ENCODE data around the gene SOX6. TPM values are rescaled to one million over a fixed set of nuclear protein-coding genes. Genes with fewer than 3 reads are reported as not detected.
"Not testable (repeated sequence)": the region's sequence is repeated elsewhere in the genome, so short reads cannot be mapped to it uniquely, and the experiment has no call there.

SOX6 gene
- total RNA-seq, 8 experiments from 2014 or later: 0.92 to 25.7 (median 3.6) TPM

GRCh38 chr11:15929371-15929901, 426.9 kb downstream of the SOX6 start:
- WGBS, 10 experiments: 0 to 50% methylated on average over 1 of the region's 3 CpGs; no CpG with 5 or more reads in 8 of the 10 experiments
- in situ Hi-C loops (cut with MboI; ENCODE audit: low pct_unique_long_range_greater_than_20kb in 2 of 9, low sequenced_read_pairs in 9 of 9, unreplicated experiment in 9 of 9): no loop called here
- ATAC-seq (replicated peaks in 6 of 8): peak in 2 of 8 experiments; percentile 74 to 85

DNA sequence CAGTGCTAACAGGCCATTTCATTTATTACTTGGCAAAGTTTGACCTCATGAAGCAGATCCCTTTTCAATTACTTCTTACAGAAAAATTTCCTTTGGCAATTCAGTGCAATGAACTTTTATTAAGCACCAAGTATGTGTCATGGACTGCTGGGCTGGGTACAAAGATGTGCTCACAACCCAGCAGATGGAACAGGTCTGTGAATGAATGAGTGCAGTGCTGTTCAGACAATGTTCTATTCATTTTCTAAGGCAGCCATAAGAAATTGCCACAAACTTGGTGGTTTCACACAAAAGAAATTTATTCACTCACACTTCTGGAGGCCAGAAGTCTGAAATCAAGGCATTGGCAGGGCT, 428.5 kb downstream of the SOX6 start:
- Histone ChIP-seq H3K4me1 (replicated peaks in 1 of 2) (peaks cover 0 to 5% of the 10 kb centered on the region in 2 donors), H3K27ac (no peak overlapping the region), H3K4me3 (no peak overlapping the region)
- no peak for ATAC-seq (replicated peaks in 6 of 8)
- in situ Hi-C loops (cut with MboI; ENCODE audit: low pct_unique_long_range_greater_than_20kb in 2 of 9, low sequenced_read_pairs in 9 of 9, unreplicated experiment in 9 of 9): no loop called here

More at GRCh38 chr11:15929371-15929901, 426.9 kb downstream of the SOX6 start:
- H3K27ac ChIP-seq: no peak overlapping the region
- peaks cover 0 to 3% of the 10 kb centered on the region in 2 donors for H3K4me1 ChIP-seq (replicated peaks in 1 of 2)
- no peak overlapping the region for H3K4me3 ChIP-seq

DNA sequence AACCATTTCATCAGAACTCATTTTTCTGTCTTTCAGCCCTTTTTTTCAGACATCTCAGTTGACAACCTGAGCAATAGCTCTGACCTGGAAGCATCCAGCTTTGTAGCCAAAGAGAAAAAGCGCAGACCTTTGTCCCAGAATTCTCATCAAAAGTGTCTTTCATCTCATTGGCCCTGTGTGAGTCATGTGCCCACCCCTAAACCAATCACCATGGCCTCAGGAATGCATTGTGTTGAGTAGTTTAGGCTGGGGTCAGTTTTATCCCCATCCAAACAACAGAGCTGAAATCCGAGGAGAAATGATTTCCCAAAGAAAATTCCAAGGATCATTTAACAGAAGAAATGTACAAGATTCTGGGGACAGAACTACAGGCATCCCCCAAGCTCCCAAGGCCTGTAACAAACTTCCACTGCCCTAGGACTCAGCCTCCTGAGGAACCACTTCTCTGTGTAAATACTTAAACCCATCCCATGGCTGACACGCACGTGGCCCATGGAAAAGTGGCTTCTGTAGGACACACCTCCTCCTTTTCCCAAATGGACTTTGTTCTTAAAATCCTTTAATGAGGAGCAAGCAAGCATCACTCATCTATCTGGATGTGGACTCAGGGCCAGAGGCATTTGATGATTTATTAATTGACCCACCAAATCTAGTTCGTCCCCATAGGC, 429.0 kb downstream of the SOX6 start:
- Histone ChIP-seq H3K27ac (no peak overlapping the region), H3K4me1 (replicated peaks in 1 of 2) (peaks cover 0 to 5% of the 10 kb centered on the region in 2 donors), H3K4me3 (no peak overlapping the region)
- no peak for ATAC-seq (replicated peaks in 6 of 8)
- 43 to 100% (median 83%) methylated on average over 1 to 5 of the region's 5 CpGs; no CpG with 5 or more reads in 2 of the 10 experiments for WGBS, 10 experiments
- in situ Hi-C loops (cut with MboI; ENCODE audit: low pct_unique_long_range_greater_than_20kb in 2 of 9, low sequenced_read_pairs in 9 of 9, unreplicated experiment in 9 of 9): no loop called here

GRCh38 chr11:15926071-15926470, 430.3 kb downstream of the SOX6 start:
- Histone ChIP-seq H3K4me3 (no peak overlapping the region), H3K27ac (no peak overlapping the region), H3K4me1 (replicated peaks in 1 of 2) (peaks cover 0 to 5% of the 10 kb centered on the region in 2 donors)
- peak in 2 of 8 experiments; percentile 25 to 53 for ATAC-seq (replicated peaks in 6 of 8)
- 7 to 60% (median 24%) methylated on average over 1 to 2 of the region's 2 CpGs; no CpG with 5 or more reads in 6 of the 10 experiments for WGBS, 10 experiments
- in situ Hi-C loops (cut with MboI; ENCODE audit: low pct_unique_long_range_greater_than_20kb in 2 of 9, low sequenced_read_pairs in 9 of 9, unreplicated experiment in 9 of 9): no loop called here

GRCh38 chr11:15923183-15923582, 433.2 kb downstream of the SOX6 start:
- Histone ChIP-seq H3K27ac (no peak overlapping the region), H3K4me3 (no peak overlapping the region), H3K4me1 (replicated peaks in 1 of 2) (peaks cover 0 to 5% of the 10 kb centered on the region in 2 donors)
- ATAC-seq (replicated peaks in 6 of 8): peak in 2 of 8 experiments; percentile 38 to 59
- 14 to 80% (median 50%) methylated on average over 1 of the region's 2 CpGs; no CpG with 5 or more reads in 4 of the 10 experiments for WGBS, 10 experiments
- in situ Hi-C loops (cut with MboI; ENCODE audit: low pct_unique_long_range_greater_than_20kb in 2 of 9, low sequenced_read_pairs in 9 of 9, unreplicated experiment in 9 of 9): no loop called here

GRCh38 chr11:15922745-15923144, 433.6 kb downstream of the SOX6 start:
- H3K4me1 ChIP-seq (replicated peaks in 1 of 2); H3K27ac ChIP-seq; H3K4me3 ChIP-seq; ATAC-seq (replicated peaks in 6 of 8); in situ Hi-C loops (cut with MboI; ENCODE audit: low pct_unique_long_range_greater_than_20kb in 2 of 9, low sequenced_read_pairs in 9 of 9, unreplicated experiment in 9 of 9): not testable (repeated sequence)
- 85 to 100% (median 93%) methylated on average over 1 to 5 of the region's 6 CpGs; no CpG with 5 or more reads in 7 of the 10 experiments for WGBS, 10 experiments

GRCh38 chr11:15920856-15921629, 435.3 kb downstream of the SOX6 start:
- Histone ChIP-seq H3K4me3 (no peak overlapping the region), H3K4me1 (replicated peaks in 1 of 2) (peaks cover 0 to 5% of the 10 kb centered on the region in 2 donors), H3K27ac (no peak overlapping the region)
- ATAC-seq (replicated peaks in 6 of 8): peak in 7 of 8 experiments; percentile 22 to 88 (median 52)
- WGBS, 10 experiments: 51 to 100% (median 90%) methylated on average over 1 to 6 of the region's 6 CpGs; no CpG with 5 or more reads in 5 of the 10 experiments
- in situ Hi-C loops (cut with MboI; ENCODE audit: low pct_unique_long_range_greater_than_20kb in 2 of 9, low sequenced_read_pairs in 9 of 9, unreplicated experiment in 9 of 9): no loop called here

GRCh38 chr11:15918674-15919073, 437.7 kb downstream of the SOX6 start:
- Histone ChIP-seq H3K27ac (no peak overlapping the region), H3K4me3 (no peak overlapping the region), H3K4me1 (replicated peaks in 1 of 2) (no peaks in the 10 kb centered on the region)
- 13 to 100% (median 51%) methylated on average over 1 of the region's 1 CpG; no CpG with 5 or more reads in 2 of the 10 experiments for WGBS, 10 experiments
- in situ Hi-C loops (cut with MboI; ENCODE audit: low pct_unique_long_range_greater_than_20kb in 2 of 9, low sequenced_read_pairs in 9 of 9, unreplicated experiment in 9 of 9): no loop called here
- no peak for ATAC-seq (replicated peaks in 6 of 8)

DNA sequence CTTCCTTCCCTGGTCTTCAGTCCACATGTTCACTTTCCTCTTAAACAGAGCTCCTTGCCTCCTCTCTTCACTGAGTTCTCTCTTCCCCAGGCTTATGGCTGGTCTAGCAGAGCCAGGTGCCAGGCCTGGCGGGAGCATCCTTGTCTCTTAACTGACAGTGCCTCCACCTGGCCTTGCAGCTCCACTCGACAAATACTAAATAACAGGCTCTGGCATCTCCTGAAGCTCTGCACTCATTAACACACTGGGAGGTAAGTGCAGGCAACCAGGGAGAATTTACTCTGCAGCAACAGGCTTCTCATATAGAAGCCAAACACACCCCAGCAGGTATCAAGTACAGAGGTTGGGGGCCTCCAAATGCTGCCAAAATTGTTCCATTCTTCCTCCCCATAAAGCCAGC, 438.1 kb downstream of the SOX6 start:
- H3K4me3 ChIP-seq: no peak overlapping the region
- ATAC-seq (replicated peaks in 6 of 8): no peak
- no peak overlapping the region for H3K27ac ChIP-seq
- in situ Hi-C loops (cut with MboI; ENCODE audit: low pct_unique_long_range_greater_than_20kb in 2 of 9, low sequenced_read_pairs in 9 of 9, unreplicated experiment in 9 of 9): no loop called here
- WGBS, 10 experiments: 20 to 100% (median 74%) methylated on average over 1 to 2 of the region's 2 CpGs; no CpG with 5 or more reads in 3 of the 10 experiments
- no peaks in the 10 kb centered on the region for H3K4me1 ChIP-seq (replicated peaks in 1 of 2)

All from motor neuron (in vitro differentiated cells).